Tibial nerve (tissue), 4 donors: ENCODE data around the gene ICA1.

Experiments used
- CTCF ChIP-seq, 5 experiments: fragments of 200-600 bp in 3 of 5; fragments of 450-650 bp in 2 of 5; sonication (generic) in 3 of 5; IDR thresholded peaks; one replicate each; pipeline ENCODE4 v1.5.1; 2016 to 2019; ENCODE audit warnings: antibody characterized with exemption in 5 of 5, mild to moderate bottlenecking in 3 of 5, moderate library complexity in 2 of 5
- EP300 ChIP-seq, 2 donors: sonication (generic); formaldehyde crosslinking; IDR thresholded peaks; one replicate each; pipeline ENCODE4 v1.6.1; 2017; ENCODE audit warnings: antibody characterized with exemption in 2 of 2, mild to moderate bottlenecking in 1 of 2
- POLR2A ChIP-seq, 2 donors: fragments of 450-650 bp; IDR thresholded peaks; one replicate each; pipeline ENCODE4 v1.6.1; 2017; ENCODE audit warnings: antibody characterized with exemption in 2 of 2, mild to moderate bottlenecking in 2 of 2, moderate library complexity in 2 of 2

GRCh38 chr7:8160779-8161345 is 101.1 kb downstream of the ICA1 start:
- TF ChIP-seq EP300 (IDR thresholded peaks at IDR 0.05): no peak
- TF ChIP-seq CTCF (IDR thresholded peaks at IDR 0.05): no peak
- TF ChIP-seq POLR2A (IDR thresholded peaks at IDR 0.05): no peak
